ENCODE results near the gene NIN.
"Not testable (repeated sequence)": the region's sequence is repeated elsewhere in the genome, so short reads cannot be mapped to it uniquely, and the experiment has no call there.

The NIN gene

GRCh38 chr14:50726372-50727107 lies 104.4 kb downstream of the NIN start:
- in situ Hi-C loops (cut with MboI; ENCODE audit: low sequenced_read_pairs) = no loop called here

GRCh38 chr14:50725761-50726160 lies 105.2 kb downstream of the NIN start:
- in situ Hi-C loops (cut with MboI; ENCODE audit: low sequenced_read_pairs) = no loop called here

DNA sequence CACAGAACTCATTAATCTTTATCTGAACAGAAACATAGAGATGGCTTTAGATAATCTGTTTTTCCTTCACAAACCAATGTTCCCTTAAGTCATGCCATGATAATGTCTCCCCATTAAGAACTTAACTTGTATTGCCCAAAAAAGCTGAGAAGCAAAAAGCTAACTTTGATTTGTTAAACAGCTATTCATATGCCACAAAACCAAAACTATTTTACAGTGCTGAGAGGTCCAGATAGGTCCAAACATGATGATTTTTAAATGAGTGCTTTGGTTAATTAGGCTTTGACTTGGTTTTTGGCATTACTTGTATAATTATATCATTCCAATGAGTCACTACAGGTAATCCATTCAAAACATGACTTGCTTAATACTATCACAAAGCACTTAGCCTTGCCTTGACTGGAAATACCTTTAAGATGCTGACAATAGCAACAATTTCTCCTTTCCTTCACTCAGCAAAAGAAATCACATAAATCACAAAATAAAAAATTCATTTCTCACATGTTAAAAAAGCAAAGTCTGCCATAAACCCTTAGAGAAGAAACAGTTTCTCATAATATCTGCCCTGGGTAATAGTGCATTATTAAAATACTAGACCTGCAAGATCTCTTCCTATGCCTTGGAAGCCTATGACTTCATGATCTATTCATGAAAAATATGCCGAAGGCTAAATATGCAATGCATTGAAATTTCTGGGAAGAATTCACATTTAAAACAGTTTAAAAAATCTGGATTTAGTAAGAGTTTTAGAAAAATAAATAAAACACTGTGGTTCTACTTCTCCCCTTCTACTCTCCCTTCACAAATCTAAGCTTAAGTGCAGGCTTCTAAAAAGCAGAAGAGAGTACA lies 110.8 kb downstream of the NIN start:
- in situ Hi-C loops (cut with MboI; ENCODE audit: low sequenced_read_pairs) = no loop called here

- in situ Hi-C loops (cut with MboI; ENCODE audit: low sequenced_read_pairs) = no loop called here
Observed at GRCh38 chr14:50718949-50719348, 112.0 kb downstream of the NIN start.

- in situ Hi-C loops (cut with MboI; ENCODE audit: low sequenced_read_pairs) = no loop called here
Observed at GRCh38 chr14:50717811-50718210, 113.2 kb downstream of the NIN start.

- in situ Hi-C loops (cut with MboI; ENCODE audit: low sequenced_read_pairs) = no loop called here
Observed at GRCh38 chr14:50714450-50715073, 116.4 kb downstream of the NIN start.

- in situ Hi-C loops (cut with MboI; ENCODE audit: low sequenced_read_pairs) = no loop called here
Observed at GRCh38 chr14:50711043-50711442, 119.9 kb downstream of the NIN start.

DNA sequence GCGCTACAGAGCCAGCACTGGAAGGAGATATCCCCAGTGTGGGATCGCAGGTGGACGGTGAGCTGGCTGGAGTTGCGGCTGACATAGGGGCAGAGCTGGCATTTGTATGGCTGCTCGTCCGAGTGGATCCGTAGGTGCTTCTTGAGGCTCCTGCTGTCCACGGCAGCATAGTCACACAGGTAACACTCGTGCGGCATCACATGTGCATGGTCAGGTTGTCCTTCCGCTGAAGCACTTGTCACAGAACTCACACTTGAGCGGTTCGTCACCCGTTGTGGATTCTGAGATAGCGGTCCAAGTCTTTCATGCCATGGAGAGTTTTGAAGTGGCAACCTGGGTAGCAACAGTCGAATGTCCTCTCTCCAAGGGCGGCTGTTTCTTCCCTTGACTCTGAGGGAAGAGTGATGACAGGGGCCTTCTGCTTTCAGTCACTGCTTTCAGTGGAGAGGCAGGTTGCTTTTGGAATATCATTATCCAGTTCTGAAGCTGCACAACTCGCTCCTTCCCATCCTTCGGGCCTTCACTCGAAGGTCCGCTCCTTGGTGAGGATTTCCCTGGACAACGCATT lies 125.9 kb downstream of the NIN start:
- in situ Hi-C loops (cut with MboI; ENCODE audit: low sequenced_read_pairs) = no loop called here

DNA sequence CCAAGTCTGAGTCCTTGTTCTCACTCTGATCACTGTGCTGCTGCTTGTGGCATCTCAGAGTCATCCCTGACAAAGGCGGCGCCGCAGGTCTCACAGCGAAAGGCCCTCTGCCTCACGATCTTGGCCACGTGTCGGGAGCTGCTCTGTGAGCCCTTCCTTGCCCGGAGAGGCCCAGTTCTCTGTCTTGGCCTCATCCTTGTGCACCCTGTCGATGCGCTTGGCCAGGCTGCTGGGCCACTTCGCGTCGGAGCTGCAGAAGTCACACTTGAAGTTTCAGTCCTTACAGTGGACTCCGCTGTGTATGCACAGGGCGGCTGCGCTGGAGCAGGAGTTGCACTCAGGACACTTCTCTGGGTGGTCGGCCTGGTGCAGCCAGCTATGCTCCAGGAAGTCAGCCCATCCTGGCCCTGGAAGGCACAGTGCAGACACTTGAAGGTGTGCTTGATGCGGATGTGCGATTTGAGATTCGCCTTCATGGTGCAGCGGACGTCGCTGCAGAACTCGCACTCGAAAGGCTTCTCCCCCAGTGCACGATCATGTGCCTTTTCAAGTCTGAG lies 126.4 kb downstream of the NIN start:
- in situ Hi-C loops (cut with MboI; ENCODE audit: low sequenced_read_pairs) = no loop called here

GRCh38 chr14:50697659-50698290 lies 133.2 kb downstream of the NIN start:
- in situ Hi-C loops (cut with MboI; ENCODE audit: low sequenced_read_pairs) = no loop called here

DNA sequence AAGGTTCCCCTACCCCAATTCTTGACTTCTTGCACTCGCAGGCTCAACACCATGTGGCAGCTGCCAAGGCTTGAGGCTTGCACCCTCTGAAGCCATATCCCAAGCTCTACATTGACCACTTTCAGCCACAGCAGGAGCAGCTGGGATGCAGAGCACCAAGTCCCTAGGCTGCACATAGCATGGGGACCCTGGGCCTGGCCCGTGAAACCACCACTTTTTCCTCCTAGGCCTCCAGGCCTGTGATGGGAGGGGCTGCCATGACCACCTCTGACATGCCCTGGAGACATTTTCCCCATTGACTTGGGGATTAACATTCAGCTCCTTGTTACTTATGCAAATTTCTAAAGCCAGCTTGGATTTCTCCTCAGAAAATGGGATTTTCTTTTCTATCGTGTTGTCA lies 136.7 kb downstream of the NIN start:
- in situ Hi-C loops (cut with MboI; ENCODE audit: low sequenced_read_pairs) = not testable (repeated sequence)

DNA sequence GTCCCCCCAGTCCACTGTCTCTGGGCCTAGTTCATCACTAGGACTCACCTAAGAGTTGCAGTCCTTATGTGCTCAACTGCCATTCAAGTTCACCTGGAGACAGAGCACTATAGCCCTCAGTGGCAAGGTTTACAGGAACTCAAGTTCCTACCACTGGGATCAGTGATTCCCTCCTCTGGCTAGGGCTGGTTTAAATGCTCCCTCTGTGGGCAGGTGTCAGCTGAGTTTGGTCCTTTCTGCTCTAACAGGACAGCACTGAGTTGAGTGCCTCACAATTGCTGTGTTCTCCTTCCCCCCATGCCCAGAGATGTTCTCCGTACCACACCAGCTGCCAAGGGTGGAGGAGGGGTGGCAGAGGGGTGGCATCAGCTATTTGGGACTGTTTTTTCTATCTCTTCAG lies 142.1 kb downstream of the NIN start:
- in situ Hi-C loops (cut with MboI; ENCODE audit: low sequenced_read_pairs) = no loop called here

DNA sequence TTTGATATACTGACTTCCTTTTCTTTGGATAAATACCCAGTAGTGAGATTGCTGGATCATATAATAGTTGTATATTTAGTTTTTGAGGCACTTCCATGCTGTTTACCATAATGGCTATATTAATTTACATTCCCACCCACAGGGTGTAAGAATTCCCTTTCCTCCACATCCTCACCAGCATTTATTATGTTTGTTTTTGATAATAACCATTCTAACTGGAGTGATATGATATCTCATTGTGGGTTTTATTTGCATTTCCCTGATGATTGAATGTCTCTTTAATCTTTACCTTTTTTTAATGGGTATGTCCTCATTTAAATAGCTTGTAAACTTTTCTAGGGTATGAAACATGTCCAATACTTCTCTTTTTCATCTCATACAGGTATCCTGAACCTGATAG lies 151.3 kb downstream of the NIN start:
- in situ Hi-C loops (cut with MboI; ENCODE audit: low sequenced_read_pairs) = no loop called here

DNA sequence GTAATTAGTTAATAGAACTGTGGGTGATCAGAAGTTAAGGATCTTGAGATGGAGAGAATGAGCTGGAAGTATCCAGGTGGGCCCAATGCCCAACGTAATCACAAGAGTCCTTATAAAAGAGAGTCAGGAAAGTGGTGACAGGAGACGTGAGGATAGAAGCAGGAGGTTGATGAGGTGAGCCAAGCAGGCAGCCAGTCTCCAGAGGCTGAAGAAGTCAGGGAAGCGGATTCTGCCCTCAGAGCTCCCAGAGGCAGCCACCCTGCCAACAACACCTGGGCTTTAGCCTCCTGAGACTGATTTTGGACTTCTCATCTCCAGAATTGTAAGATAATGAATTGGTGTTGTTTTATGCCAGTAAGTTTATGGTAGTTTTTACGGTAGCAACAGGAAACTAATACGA lies 152.8 kb downstream of the NIN start:
- in situ Hi-C loops (cut with MboI; ENCODE audit: low sequenced_read_pairs) = no loop called here

DNA sequence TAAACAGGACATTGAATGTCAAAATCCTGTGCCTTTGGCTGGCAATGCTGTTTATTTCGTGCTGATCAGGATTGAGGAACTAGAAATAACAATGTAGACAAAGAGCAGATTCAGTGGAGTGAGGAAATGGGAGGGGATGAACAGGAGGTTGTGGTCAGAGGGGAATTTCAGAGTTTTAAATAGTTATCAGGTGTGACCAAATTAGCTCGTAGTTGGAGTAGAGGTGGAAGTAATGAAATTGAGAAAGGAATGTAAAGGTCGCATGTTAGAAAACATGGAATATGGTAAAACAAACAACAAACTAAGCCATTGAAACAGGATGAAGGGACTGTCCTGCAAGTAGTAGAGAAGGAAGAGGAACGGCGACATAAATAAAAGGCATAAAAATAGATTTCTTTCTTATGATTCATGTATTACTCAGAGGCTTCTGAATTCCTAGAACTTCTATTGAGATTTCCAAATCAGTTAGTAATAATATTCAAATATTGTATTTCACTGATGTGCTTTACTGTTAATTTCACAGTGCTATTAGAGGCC lies 153.4 kb downstream of the NIN start:
- in situ Hi-C loops (cut with MboI; ENCODE audit: low sequenced_read_pairs) = no loop called here

GRCh38 chr14:50676814-50677516 lies 154.0 kb downstream of the NIN start:
- in situ Hi-C loops (cut with MboI; ENCODE audit: low sequenced_read_pairs) = no loop called here

- in situ Hi-C loops (cut with MboI; ENCODE audit: low sequenced_read_pairs) = no loop called here
Observed at GRCh38 chr14:50675597-50675996, 155.4 kb downstream of the NIN start.

- in situ Hi-C loops (cut with MboI; ENCODE audit: low sequenced_read_pairs) = no loop called here
Observed at GRCh38 chr14:50670866-50671256, 160.1 kb downstream of the NIN start.

GRCh38 chr14:50670196-50670865 lies 160.6 kb downstream of the NIN start:
- in situ Hi-C loops (cut with MboI; ENCODE audit: low sequenced_read_pairs) = no loop called here
